HepG2 (cell line): ENCODE measurements around the gene TEAD1. TPM values are rescaled to one million over a fixed set of nuclear protein-coding genes. Genes with fewer than 3 reads are reported as not detected.

Experiments
- BRF2 ChIP-seq: sonication (generic); formaldehyde crosslinking; IDR thresholded peaks from 2 replicates; pipeline ENCODE4 v1.8.1; 2022; ENCODE audit warnings: mild to moderate bottlenecking, missing genetic modification reagents
- CEBPG ChIP-seq: IDR thresholded peaks from 2 replicates; pipeline ENCODE4 v1.6.1; 2016
- DNMT3B ChIP-seq: conservative IDR thresholded peaks from 2 replicates; pipeline ENCODE4 v1.6.1; 2016; ENCODE audit warnings: missing biosample characterization, control low read depth
- ERF ChIP-seq: IDR thresholded peaks from 2 replicates; pipeline ENCODE4 v1.6.1; 2018; ENCODE audit warnings: missing biosample characterization, missing genetic modification reagents
- FOXA3 ChIP-seq: IDR thresholded peaks from 2 replicates; pipeline ENCODE4 v1.6.1; 2016; ENCODE audit warnings: missing genetic modification reagents, missing compliant biosample characterization
- HHEX ChIP-seq: IDR thresholded peaks from 2 replicates; pipeline ENCODE4 v1.6.1; 2016; ENCODE audit warnings: control low read depth
- MAFK ChIP-seq, 2 experiments: IDR thresholded peaks in 1 of 2; conservative IDR thresholded peaks in 1 of 2; 2 replicates each; pipeline ENCODE4 v1.6.1; 2011; ENCODE audit warnings: improper control_type of control experiment in 2 of 2, low read length in 2 of 2
- NFIC ChIP-seq: IDR thresholded peaks from 2 replicates; pipeline ENCODE4 v1.6.1; 2012; ENCODE audit warnings: mild to moderate bottlenecking, low read length, inconsistent platforms
- NONO ChIP-seq, 2 experiments: fragments of 450-650 bp in 1 of 2; sonication (generic) in 1 of 2; formaldehyde crosslinking in 1 of 2; IDR thresholded peaks in 1 of 2; conservative IDR thresholded peaks in 1 of 2; 2 replicates each; pipeline versions ENCODE4 v1.6.1 to v1.8.0; 2017 to 2022; ENCODE audit warnings: mild to moderate bottlenecking in 1 of 2, missing genetic modification reagents in 1 of 2, moderate library complexity in 1 of 2
- PAX8 ChIP-seq: sonication (generic); formaldehyde crosslinking; IDR thresholded peaks from 2 replicates; pipeline ENCODE4 v1.8.0; 2022; ENCODE audit warnings: mild to moderate bottlenecking, missing genetic modification reagents, borderline replicate concordance
- RXRB ChIP-seq: IDR thresholded peaks from 2 replicates; pipeline ENCODE4 v1.6.1; 2016; ENCODE audit warnings: borderline replicate concordance, missing genetic modification reagents, missing compliant biosample characterization
- TEF ChIP-seq: sonication (generic); formaldehyde crosslinking; IDR thresholded peaks from 2 replicates; pipeline ENCODE4 v1.5.0; 2020; ENCODE audit warnings: missing genetic modification reagents
- ZFX ChIP-seq: sonication (generic); formaldehyde crosslinking; IDR thresholded peaks from 2 replicates; pipeline ENCODE4 v1.4.0; 2020; ENCODE audit warnings: mild to moderate bottlenecking, low read depth, missing genetic modification reagents, moderate library complexity
- ZNF124 ChIP-seq: sonication (generic); formaldehyde crosslinking; IDR thresholded peaks from 2 replicates; pipeline ENCODE4 v1.4.0; 2020; ENCODE audit warnings: missing genetic modification reagents
- ZNF138 ChIP-seq: sonication (generic); formaldehyde crosslinking; IDR thresholded peaks from 2 replicates; pipeline ENCODE4 v1.5.0; 2020; ENCODE audit warnings: mild to moderate bottlenecking, low read depth, missing genetic modification reagents
- ZNF263 ChIP-seq: sonication (generic); formaldehyde crosslinking; IDR thresholded peaks from 2 replicates; pipeline ENCODE4 v1.4.0; 2020; ENCODE audit warnings: missing genetic modification reagents
- ZNF430 ChIP-seq: sonication (generic); formaldehyde crosslinking; IDR thresholded peaks from 2 replicates; pipeline ENCODE4 v1.9.0; 2021; ENCODE audit warnings: mild to moderate bottlenecking, missing genetic modification reagents
- ZNF552 ChIP-seq: sonication (generic); formaldehyde crosslinking; IDR thresholded peaks from 2 replicates; pipeline ENCODE4 v1.9.0; 2022; ENCODE audit warnings: missing genetic modification reagents, mild to moderate bottlenecking, borderline replicate concordance
- ZNF709 ChIP-seq: sonication (generic); formaldehyde crosslinking; IDR thresholded peaks from 2 replicates; pipeline ENCODE4 v1.5.0; 2020; ENCODE audit warnings: mild to moderate bottlenecking, missing genetic modification reagents
- ZNF746 ChIP-seq: sonication (generic); formaldehyde crosslinking; IDR thresholded peaks from 2 replicates; pipeline ENCODE4 v1.8.0; 2022; ENCODE audit warnings: mild to moderate bottlenecking, missing genetic modification reagents
- ZNF790 ChIP-seq: sonication (generic); formaldehyde crosslinking; IDR thresholded peaks from 2 replicates; pipeline ENCODE4 v1.8.0; 2022; ENCODE audit warnings: missing genetic modification reagents, mild to moderate bottlenecking, borderline replicate concordance
- polyA plus RNA-seq, 8 experiments: library from polyadenylated mRNA; depleted of rRNA in 3 of 8; stranded (reverse) in 7 of 8; unstranded in 1 of 8; fragments of >200 nt; fragmentation: Illumina TruSeq in 4 of 8; extraction: Trizol in 4 of 8; gene quantifications; 2 replicates each; pipeline versions ENCODE4 v1.2.1 to v1.2.3, GENCODE V29; 2011 to 2016; ENCODE audit warnings: low read depth in 4 of 8, missing spikeins in 1 of 8, mixed read lengths in 1 of 8; ENCODE audit not compliant: insufficient read depth in 1 of 8
- total RNA-seq, 5 experiments: library from RNA; depleted of rRNA; stranded (reverse); fragments of >200 nt; fragmentation: Illumina TruSeq; extraction: Trizol; gene quantifications; 2 replicates each; pipeline ENCODE4 v1.2.3, GENCODE V29; 2016; ENCODE audit warnings: low read depth in 1 of 5
- TF ChIP-seq, protein P1 (sequence below): IDR thresholded peaks from 2 replicates; pipeline ENCODE4 v1.4.0; 2020; ENCODE audit warnings: mild to moderate bottlenecking, missing genetic modification reagents
- TF ChIP-seq, protein P2 (sequence below): sonication (generic); formaldehyde crosslinking; IDR thresholded peaks from 2 replicates; pipeline ENCODE4 v1.4.0; 2020; ENCODE audit warnings: missing genetic modification reagents

Gene TEAD1
- total and polyA plus RNA-seq, 2 of the 13 experiments (the other 11 are each of a cell fraction or from before 2014, with no cell fraction given) = 20.1 to 30.5 TPM

DNA sequence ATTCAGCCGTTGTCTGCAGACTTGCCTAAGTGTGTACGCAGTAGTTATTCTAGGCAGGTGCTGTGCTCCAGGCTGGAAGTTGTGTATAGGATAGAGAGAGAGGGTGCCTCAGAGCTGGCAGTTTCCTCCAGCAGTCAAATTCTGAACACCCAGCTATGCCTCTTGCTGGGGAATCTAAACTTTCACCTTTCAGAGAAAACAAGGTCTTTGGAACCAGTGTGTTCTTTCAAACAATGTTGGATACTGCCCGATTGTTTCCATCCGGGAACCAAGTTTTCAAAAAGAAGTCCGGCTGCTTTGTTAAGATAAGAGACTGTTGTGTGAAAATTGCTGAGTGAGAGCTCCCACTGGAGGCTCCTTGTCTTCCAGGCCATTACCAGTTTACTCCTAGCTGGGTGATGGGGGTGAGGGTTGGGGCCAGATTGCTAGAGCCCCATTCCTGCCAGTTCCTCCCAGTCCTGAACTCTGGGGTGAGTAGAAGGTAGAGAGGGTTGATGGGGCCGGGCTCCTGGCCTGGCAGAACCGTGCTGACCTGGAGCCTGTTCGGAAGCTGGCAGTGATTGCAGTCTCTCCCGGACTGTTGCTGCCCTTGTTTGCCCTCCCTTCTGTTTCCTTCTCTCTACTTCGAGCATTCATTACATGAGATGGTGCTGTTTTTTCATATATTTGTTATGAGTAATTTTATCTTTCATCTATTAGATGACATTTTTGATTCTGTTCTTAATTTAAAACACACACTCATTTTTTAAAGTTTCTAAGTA lies 150.2 kb downstream of the TEAD1 start (continued):
- TF ChIP-seq TEF (CRISPR knock-in tag) (no peak), DNMT3B (CRISPR knock-in tag) (no peak), MAFK (conservative IDR thresholded peaks at IDR 0.05 in 1 of 2, IDR thresholded peaks at IDR 0.05 in 1 of 2; ENCODE audit: low read length in 2 of 2) (peak; percentile 23 to 33; a peak in 1 of 4 replicates), ZNF138 (no peak), ERF (CRISPR knock-in tag) (peak; percentile 60), ZNF124 (no peak), ZNF263 (CRISPR knock-in tag) (peak; percentile 29; the same call in 1 of the 2 replicates), BRF2 (CRISPR knock-in tag) (no peak), NONO (IDR thresholded peaks at IDR 0.05) (no peak), NONO (CRISPR knock-in tag; conservative IDR thresholded peaks at IDR 0.05) (0 out of 2 replicates have a peak, but pooled peaks have one; percentile 24), ZNF746 (CRISPR knock-in tag) (no peak), ZNF430 (CRISPR knock-in tag) (no peak), NFIC (0 out of 2 replicates have a peak, but pooled peaks have one; percentile 17), ZFX (CRISPR knock-in tag) (peak; percentile 41; the same call in 1 of the 2 replicates), FOXA3 (CRISPR knock-in tag) (peak; percentile 32; the same call in 1 of the 2 replicates), ZNF790 (no peak), RXRB (CRISPR knock-in tag) (peak; percentile 32; the same call in 1 of the 2 replicates), HHEX (CRISPR knock-in tag) (no peak), CEBPG (CRISPR knock-in tag) (no peak), ZNF552 (no peak), ZNF709 (peak; percentile 21; the same call in 1 of the 2 replicates), PAX8 (CRISPR knock-in tag) (no peak)
- TF ChIP-seq, protein P1, sequence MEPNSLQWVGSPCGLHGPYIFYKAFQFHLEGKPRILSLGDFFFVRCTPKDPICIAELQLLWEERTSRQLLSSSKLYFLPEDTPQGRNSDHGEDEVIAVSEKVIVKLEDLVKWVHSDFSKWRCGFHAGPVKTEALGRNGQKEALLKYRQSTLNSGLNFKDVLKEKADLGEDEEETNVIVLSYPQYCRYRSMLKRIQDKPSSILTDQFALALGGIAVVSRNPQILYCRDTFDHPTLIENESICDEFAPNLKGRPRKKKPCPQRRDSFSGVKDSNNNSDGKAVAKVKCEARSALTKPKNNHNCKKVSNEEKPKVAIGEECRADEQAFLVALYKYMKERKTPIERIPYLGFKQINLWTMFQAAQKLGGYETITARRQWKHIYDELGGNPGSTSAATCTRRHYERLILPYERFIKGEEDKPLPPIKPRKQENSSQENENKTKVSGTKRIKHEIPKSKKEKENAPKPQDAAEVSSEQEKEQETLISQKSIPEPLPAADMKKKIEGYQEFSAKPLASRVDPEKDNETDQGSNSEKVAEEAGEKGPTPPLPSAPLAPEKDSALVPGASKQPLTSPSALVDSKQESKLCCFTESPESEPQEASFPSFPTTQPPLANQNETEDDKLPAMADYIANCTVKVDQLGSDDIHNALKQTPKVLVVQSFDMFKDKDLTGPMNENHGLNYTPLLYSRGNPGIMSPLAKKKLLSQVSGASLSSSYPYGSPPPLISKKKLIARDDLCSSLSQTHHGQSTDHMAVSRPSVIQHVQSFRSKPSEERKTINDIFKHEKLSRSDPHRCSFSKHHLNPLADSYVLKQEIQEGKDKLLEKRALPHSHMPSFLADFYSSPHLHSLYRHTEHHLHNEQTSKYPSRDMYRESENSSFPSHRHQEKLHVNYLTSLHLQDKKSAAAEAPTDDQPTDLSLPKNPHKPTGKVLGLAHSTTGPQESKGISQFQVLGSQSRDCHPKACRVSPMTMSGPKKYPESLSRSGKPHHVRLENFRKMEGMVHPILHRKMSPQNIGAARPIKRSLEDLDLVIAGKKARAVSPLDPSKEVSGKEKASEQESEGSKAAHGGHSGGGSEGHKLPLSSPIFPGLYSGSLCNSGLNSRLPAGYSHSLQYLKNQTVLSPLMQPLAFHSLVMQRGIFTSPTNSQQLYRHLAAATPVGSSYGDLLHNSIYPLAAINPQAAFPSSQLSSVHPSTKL (CRISPR knock-in tag) = peak; percentile 63; the same call in 1 of the 2 replicates
- TF ChIP-seq, protein P2, sequence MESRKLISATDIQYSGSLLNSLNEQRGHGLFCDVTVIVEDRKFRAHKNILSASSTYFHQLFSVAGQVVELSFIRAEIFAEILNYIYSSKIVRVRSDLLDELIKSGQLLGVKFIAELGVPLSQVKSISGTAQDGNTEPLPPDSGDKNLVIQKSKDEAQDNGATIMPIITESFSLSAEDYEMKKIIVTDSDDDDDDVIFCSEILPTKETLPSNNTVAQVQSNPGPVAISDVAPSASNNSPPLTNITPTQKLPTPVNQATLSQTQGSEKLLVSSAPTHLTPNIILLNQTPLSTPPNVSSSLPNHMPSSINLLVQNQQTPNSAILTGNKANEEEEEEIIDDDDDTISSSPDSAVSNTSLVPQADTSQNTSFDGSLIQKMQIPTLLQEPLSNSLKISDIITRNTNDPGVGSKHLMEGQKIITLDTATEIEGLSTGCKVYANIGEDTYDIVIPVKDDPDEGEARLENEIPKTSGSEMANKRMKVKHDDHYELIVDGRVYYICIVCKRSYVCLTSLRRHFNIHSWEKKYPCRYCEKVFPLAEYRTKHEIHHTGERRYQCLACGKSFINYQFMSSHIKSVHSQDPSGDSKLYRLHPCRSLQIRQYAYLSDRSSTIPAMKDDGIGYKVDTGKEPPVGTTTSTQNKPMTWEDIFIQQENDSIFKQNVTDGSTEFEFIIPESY (CRISPR knock-in tag) = no peak
